ENCODE data around the gene NUTF2.
"Not testable (repeated sequence)": the region's sequence is repeated elsewhere in the genome, so short reads cannot be mapped to it uniquely, and the experiment has no call there.

Gene NUTF2

DNA sequence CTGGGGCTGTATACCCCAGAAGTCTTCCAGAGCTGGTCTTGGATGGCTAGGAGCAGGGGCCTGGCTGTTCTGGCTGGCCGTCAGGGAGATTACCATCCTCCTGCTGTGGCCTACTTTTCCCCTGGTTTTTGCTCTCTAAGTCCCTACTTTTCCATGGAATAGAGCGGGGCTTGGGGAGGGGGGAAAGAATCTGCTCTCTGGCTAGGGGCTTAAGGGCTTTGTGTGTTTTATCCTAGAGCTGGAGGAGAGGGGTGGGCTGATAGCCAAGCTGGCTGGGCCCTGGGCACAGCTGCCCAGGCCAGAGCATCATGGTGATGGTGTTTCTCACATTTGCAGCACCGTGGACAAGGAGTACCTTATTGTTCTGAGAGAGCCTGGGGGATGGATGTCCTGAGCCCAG, 41.6 kb downstream of the NUTF2 start:
- no peak for DNase-seq

GRCh38 chr16:67892375-67892774, 45.6 kb downstream of the NUTF2 start:
- DNase-seq: no peak

DNA sequence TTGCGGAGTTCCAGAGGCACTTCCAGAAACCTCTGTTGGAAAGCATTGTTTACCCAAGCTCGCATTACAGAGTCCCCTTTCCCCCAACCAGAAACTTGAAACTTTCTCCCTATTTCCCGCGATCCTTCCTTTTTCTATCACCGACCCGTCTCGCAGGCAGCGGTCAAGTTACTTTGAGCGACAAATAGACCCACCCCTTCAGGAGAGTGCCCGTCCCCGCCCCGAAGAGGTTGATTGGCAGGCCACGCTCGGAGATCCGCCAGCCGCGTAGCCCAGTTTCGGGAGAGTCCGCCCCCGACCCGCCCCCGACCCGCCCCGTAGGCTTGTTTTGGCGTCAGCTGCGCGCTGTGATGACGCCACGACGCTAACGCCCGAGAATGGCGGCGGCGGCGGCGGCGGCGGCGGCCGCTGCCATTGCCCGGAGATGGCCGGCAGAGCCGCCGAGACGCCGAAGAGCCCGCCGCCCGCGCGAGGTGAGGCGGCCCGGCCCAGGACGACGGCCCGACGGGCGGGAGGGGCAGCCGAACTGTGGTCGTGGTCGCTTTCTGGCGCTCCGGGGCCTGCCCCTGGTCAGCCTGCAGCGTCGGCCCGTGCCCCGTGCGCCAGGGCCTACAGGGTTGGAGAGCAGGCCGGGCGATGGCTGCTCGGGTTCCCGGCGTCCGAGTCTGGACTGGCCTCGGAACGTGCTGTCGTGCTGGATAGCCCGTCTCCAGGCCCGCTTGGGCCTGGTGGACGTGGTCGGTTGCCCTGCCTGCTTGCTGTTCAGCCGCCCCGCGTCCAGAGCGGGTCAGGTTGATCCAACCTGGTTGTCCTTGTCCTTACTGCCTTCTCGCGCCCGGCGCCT, 46.4 kb downstream of the NUTF2 start, which contains the start of gene PSKH1:
PSKH1 (plus strand) TSS at position 356 of the 844 bp plus-strand sequence. CDS start 15,496 bp downstream, outside the sequence.
- DNase-seq: peak; percentile 81 to 92

- DNase-seq: no peak
These were observed 47.1 kb downstream of the NUTF2 start for GRCh38 chr16:67893743-67894399.

- no peak for DNase-seq
These were observed 50.5 kb downstream of the NUTF2 start for GRCh38 chr16:67897231-67897630.

DNA sequence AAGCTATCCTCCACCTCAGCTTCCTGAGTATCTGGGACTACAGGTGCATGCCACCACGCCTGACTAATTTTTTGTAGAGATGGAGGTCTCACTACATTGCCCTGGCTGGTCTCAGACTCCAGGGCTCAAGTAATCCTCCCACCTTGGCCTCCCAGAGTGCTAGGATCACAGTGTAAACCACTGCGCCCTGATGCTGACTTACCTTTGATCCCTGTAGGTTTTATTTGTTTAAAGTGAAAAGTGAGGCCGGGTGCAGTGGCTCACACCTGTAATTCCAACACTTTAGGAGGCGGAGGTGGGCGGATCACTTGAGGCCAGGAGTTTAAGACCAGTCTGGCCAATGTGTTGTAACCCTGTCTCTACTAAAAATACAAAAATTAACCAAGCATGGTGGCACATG, 55.0 kb downstream of the NUTF2 start:
- no peak for DNase-seq

- no peak for DNase-seq
These were observed 56.1 kb downstream of the NUTF2 start for GRCh38 chr16:67902831-67903230.

- no peak for DNase-seq
These were observed 60.9 kb downstream of the NUTF2 start for GRCh38 chr16:67907397-67908180.

DNA sequence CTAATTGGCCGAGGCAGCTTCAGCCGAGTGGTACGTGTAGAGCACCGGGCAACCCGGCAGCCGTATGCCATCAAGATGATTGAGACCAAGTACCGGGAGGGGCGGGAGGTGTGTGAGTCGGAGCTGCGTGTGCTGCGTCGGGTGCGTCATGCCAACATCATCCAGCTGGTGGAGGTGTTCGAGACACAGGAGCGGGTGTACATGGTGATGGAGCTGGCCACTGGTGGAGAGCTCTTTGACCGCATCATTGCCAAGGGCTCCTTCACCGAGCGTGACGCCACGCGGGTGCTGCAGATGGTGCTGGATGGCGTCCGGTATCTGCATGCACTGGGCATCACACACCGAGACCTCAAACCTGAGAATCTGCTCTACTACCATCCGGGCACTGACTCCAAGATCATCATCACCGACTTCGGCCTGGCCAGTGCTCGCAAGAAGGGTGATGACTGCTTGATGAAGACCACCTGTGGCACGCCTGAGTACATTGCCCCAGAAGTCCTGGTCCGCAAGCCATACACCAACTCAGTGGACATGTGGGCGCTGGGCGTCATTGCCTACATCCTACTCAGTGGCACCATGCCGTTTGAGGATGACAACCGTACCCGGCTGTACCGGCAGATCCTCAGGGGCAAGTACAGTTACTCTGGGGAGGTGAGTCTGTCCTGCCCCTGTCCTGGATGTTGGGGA, 62.5 kb downstream of the NUTF2 start:
- no peak for DNase-seq

GRCh38 chr16:67910158-67910557, 63.4 kb downstream of the NUTF2 start:
- no peak for DNase-seq

GRCh38 chr16:67914758-67915495, 68.2 kb downstream of the NUTF2 start:
- DNase-seq: no peak

DNA sequence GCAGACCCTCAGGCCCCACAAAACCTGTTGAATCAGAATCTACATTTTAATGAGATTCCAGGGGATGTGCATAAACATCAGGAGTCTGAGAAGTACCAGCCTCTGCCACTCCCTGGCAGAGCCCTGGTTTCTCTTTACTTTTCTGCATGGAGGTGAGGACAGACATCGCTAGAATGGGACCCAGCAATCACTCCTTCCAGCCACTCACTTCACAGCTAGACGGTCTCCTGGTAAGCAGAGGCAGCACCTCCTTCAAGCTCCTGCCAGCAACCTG, 68.7 kb downstream of the NUTF2 start:
- DNase-seq: not testable (repeated sequence)

GRCh38 chr16:67915831-67916723, 69.3 kb downstream of the NUTF2 start:
- no peak for DNase-seq

DNA sequence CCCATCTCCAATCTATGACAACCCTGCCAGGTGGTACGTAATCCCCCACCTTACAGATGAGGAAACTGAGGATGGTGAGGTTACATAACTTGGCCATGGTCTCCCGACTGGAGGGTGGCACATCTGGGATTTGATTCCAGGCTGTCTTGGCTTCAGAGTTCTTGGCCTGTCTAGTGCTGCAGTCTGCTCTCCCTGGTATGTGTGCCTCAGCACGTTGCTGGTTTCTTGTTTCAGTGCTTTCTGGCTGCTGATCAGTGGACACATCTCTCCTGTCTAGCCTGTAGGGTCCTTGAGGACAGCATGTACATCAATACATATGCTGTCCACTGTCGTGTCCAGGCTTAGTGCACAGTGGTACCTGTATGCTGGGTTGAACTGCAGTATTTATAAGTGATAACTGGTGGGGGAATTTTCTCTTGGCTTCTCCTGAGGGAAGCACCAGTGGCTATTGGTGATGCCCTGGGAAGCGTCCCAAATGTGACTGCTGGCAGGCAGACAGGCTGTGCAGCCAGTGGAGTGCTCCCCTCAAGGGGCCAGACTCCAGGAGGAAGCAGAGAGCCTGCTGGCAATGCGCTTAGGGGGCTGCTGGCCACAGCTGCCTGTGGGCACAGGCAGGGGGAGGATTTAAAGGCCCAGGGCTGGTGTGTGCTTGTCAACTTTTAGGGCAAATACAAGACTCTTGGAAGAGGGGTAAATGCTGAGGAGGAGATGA, 70.6 kb downstream of the NUTF2 start:
- peak; percentile 24 to 55 for DNase-seq

- no peak for DNase-seq
These were observed 71.1 kb downstream of the NUTF2 start for GRCh38 chr16:67917852-67918236.

DNA sequence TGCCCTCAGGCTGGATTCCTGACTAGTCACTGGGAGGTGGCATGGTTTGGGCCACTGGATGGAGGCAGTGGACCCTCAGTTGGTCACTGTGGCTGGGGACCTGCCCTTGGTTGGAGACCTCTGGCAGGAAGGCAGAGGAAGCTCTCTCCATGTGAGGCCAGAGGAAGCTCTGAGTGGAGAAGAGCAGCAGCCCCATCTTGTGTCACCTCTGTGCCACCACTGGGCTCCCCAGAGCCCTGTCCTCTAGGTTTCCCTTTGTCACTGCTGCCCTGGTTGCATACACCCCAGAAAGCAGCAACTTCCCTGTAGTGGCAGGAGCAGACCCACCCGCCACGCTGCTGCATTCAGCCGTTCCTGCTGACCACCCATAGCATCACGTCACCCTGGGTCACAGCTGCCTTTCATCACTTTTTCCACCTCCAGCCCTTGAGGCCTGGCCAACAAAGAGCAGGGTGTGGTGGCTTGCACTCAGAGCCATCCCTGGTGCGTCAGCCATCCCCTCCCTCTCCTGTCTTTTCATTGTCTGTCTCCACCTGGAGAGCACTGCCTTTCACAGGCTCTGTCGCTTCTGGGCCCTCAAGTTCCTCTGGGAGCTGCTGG, 73.0 kb downstream of the NUTF2 start:
- no peak for DNase-seq

Data from NCI-H446 (cell line).